ENCODE results near the gene SDR9C7. TPM values are rescaled to one million over a fixed set of nuclear protein-coding genes. Genes with fewer than 3 reads are reported as not detected.
"Not testable (repeated sequence)": the region's sequence is repeated elsewhere in the genome, so short reads cannot be mapped to it uniquely, and the experiment has no call there.

SDR9C7 gene
- polyA plus RNA-seq, 3 donors, result not detected

GRCh38 chr12:56884421-56884820 is 49.8 kb downstream of the SDR9C7 start:
- H3K27ac ChIP-seq (ENCODE audit: low read depth in 1 of 2, low read length in 2 of 2), result no peak overlapping the region
- H3K9me3 ChIP-seq (replicated peaks in 1 of 2; ENCODE audit: control insufficient read depth in 1 of 2, insufficient read depth in 1 of 2, low read length in 2 of 2), result peaks cover 33 to 43% of the 10 kb centered on the region in 2 donors
- no peaks in the 10 kb centered on the region for H3K79me2 ChIP-seq (ENCODE audit: insufficient read depth, low read length)
- no peak overlapping the region for H3K4me2 ChIP-seq (replicated peaks; ENCODE audit: extremely low read depth, low read length, poor library complexity, severe bottlenecking)
- H4K20me1 ChIP-seq (ENCODE audit: insufficient read depth, low read length), result no peaks in the 10 kb centered on the region
- Mint-ChIP-seq H3K27ac (no peak overlapping the region), H3K36me3 (no peaks in the 10 kb centered on the region), H3K9me3 (peaks cover 27 to 54% (median 39%) of the 10 kb centered on the region in 7 donors), H3K27me3 (ENCODE audit: low read depth in 3 of 3) (peaks cover 0 to 4% (median under 1%) of the 10 kb centered on the region in 3 donors), H3K4me1 (no peaks in the 10 kb centered on the region), H3K4me3 (no peak overlapping the region)
- H3K27me3 ChIP-seq (ENCODE audit: control insufficient read depth in 2 of 2, insufficient read depth in 2 of 2, low read length in 2 of 2), result no peaks in the 10 kb centered on the region
- DNase-seq, result no peak
- intact Hi-C loops (cut with micrococcal nuclease), result no loop called here
- no peak overlapping the region for H2AFZ ChIP-seq (ENCODE audit: insufficient read depth, low read depth, low read length, poor library complexity, severe bottlenecking)
- no CpG with 5 or more reads among the region's 1 CpG for WGBS (ENCODE audit: insufficient coverage)
- no peak for TF ChIP-seq CTCF (IDR thresholded peaks at IDR 0.05)
- H3K4me1 ChIP-seq (ENCODE audit: control insufficient read depth in 1 of 2, insufficient read depth in 2 of 2, low read length in 2 of 2), result no peaks in the 10 kb centered on the region
- no peaks in the 10 kb centered on the region for H3K36me3 ChIP-seq (replicated peaks in 1 of 2; ENCODE audit: control insufficient read depth in 1 of 2, insufficient read depth in 2 of 2, low read length in 2 of 2)
- no peak overlapping the region for H3K4me3 ChIP-seq (replicated peaks in 1 of 3; ENCODE audit: low read depth in 2 of 3, low read length in 3 of 3)
- no peak overlapping the region for H3K9ac ChIP-seq (ENCODE audit: insufficient read depth, low read length, poor library complexity, severe bottlenecking)

GRCh38 chr12:56882407-56882806 is 51.8 kb downstream of the SDR9C7 start:
- WGBS (ENCODE audit: insufficient coverage), result 100% methylated on average over 2 of the region's 3 CpGs
- H3K9me3 ChIP-seq (replicated peaks in 1 of 2; ENCODE audit: control insufficient read depth in 1 of 2, insufficient read depth in 1 of 2, low read length in 2 of 2), result peaks cover 28 to 43% of the 10 kb centered on the region in 2 donors
- H3K79me2 ChIP-seq (ENCODE audit: insufficient read depth, low read length); H3K36me3 ChIP-seq (replicated peaks in 1 of 2; ENCODE audit: control insufficient read depth in 1 of 2, insufficient read depth in 2 of 2, low read length in 2 of 2); H3K4me1 ChIP-seq (ENCODE audit: control insufficient read depth in 1 of 2, insufficient read depth in 2 of 2, low read length in 2 of 2); H3K27me3 Mint-ChIP-seq (ENCODE audit: low read depth in 3 of 3); H3K4me2 ChIP-seq (replicated peaks; ENCODE audit: extremely low read depth, low read length, poor library complexity, severe bottlenecking); H3K27me3 ChIP-seq (ENCODE audit: control insufficient read depth in 2 of 2, insufficient read depth in 2 of 2, low read length in 2 of 2); H3K27ac Mint-ChIP-seq; H3K27ac ChIP-seq (ENCODE audit: low read depth in 1 of 2, low read length in 2 of 2); H2AFZ ChIP-seq (ENCODE audit: insufficient read depth, low read depth, low read length, poor library complexity, severe bottlenecking); H3K4me3 ChIP-seq (replicated peaks in 1 of 3; ENCODE audit: low read depth in 2 of 3, low read length in 3 of 3); intact Hi-C loops (cut with micrococcal nuclease); H3K4me3 Mint-ChIP-seq; DNase-seq; H4K20me1 ChIP-seq (ENCODE audit: insufficient read depth, low read length); H3K4me1 Mint-ChIP-seq; H3K9ac ChIP-seq (ENCODE audit: insufficient read depth, low read length, poor library complexity, severe bottlenecking); H3K36me3 Mint-ChIP-seq: not testable (repeated sequence)
- H3K9me3 Mint-ChIP-seq, result peaks cover 25 to 60% (median 40%) of the 10 kb centered on the region in 7 donors
